Spleen (tissue), 7 donors: ENCODE measurements around the gene ALK.

ENCODE experiments used
- POLR2AphosphoS5 ChIP-seq, 3 donors: sonication (generic); formaldehyde crosslinking; IDR thresholded peaks; one replicate each; pipeline ENCODE4 v1.5.1; 2017; ENCODE audit warnings: antibody characterized with exemption in 3 of 3
- TF ChIP-seq, protein P1 (sequence below), 11 experiments: fragments of 200-600 bp in 7 of 11; fragments of 450-650 bp in 4 of 11; sonication (generic) in 4 of 11; IDR thresholded peaks in 8 of 11; conservative IDR thresholded peaks in 3 of 11; 1 replicate in 7 of 11; 2 replicates in 4 of 11; pipeline versions ENCODE4 v1.4.0 to v1.8.0; 2016 to 2021; ENCODE audit warnings: antibody characterized with exemption in 11 of 11, inconsistent platforms in 4 of 11, mild to moderate bottlenecking in 1 of 11
- donor health status: DM: no; HTN: no; CAD: no; lungs with moderate emphysema.
- donor health status: DM: no; HTN: no; CAD: no.
- donor health status: DM: no; HTN: no; CAD: no.

DNA sequence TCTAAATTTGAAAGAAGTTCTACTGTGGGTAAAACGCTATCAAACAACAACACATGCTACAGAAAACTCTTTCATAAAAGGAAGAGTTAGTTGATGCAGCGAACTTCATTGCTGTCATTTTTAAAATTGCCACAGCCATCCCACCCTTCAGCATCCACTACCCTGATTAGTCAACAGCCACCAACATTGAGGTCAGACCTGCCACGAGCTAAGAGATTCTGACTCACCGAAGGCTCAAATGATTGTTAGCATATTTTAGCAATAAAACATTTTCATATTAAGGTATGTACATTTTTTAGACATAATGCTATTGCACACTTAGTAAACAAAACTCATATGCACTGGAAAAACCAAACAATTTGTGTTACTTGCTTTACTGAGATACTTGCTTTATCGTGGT, 459.1 kb downstream of the ALK start:
- TF ChIP-seq, protein P1, sequence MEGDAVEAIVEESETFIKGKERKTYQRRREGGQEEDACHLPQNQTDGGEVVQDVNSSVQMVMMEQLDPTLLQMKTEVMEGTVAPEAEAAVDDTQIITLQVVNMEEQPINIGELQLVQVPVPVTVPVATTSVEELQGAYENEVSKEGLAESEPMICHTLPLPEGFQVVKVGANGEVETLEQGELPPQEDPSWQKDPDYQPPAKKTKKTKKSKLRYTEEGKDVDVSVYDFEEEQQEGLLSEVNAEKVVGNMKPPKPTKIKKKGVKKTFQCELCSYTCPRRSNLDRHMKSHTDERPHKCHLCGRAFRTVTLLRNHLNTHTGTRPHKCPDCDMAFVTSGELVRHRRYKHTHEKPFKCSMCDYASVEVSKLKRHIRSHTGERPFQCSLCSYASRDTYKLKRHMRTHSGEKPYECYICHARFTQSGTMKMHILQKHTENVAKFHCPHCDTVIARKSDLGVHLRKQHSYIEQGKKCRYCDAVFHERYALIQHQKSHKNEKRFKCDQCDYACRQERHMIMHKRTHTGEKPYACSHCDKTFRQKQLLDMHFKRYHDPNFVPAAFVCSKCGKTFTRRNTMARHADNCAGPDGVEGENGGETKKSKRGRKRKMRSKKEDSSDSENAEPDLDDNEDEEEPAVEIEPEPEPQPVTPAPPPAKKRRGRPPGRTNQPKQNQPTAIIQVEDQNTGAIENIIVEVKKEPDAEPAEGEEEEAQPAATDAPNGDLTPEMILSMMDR (IDR thresholded peaks at IDR 0.05 in 8 of 11, conservative IDR thresholded peaks at IDR 0.05 in 3 of 11), result no peak
- no peak for TF ChIP-seq POLR2AphosphoS5 (IDR thresholded peaks at IDR 0.05)
